Ecto neural progenitor cell (in vitro differentiated cells): ENCODE results near the gene CACNA1I.

Experiments
- DNase-seq: peaks from one replicate; pipeline ENCODE4 v3.0.0-alpha.2; 2018; ENCODE audit warnings: low spot score

Gene CACNA1I

DNA sequence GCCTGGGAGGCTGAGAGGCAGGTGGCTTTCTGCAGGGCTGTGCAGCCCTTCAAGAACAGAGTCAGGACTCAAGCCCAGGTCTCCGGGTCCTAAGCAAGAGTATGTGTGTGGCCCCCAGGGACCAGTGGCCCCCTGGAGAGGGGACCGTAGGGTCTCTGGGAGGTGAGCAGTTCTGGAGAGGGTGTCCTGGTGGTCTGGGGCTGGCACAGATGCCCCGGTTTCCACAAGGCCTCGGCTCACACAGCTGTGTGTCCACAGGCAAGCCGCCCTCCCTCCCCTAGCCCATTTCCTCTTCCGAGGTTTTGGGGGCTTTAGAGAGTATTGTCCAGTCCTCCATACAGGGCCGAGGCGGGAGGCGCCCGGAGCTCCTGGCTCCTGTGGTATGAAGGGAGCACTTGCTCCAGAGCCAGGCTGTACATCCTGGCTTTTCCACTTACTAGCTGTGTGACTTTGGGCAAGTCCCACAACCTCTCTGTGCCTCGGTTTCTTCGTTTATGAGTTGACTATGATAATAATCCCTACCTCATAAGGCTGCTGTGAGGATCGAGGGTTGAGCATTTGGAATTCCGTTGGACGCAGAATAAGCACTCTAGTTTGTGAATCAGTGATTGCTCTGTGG lies 34.6 kb upstream of the CACNA1I start:
- DNase-seq = no peak

DNA sequence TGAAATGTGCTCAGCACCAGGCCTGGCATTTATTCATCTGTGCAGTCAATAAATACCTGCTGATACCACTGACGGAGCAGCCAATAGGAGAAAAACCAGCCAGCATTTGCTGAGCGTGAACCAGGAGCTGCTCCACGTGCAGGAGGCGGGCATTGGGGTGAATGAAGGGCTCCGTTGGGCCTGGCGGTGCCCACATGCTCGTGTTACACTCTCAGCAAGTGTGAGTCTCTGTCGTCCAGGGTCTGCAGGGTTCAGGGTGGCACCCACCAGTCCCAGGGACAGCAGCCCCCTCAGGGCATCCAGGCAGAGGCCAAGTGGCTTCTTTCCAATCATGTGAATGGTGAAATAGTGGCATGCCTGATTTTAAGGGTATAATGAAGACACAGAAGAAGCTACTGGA lies 33.8 kb upstream of the CACNA1I start:
- DNase-seq = no peak

DNA sequence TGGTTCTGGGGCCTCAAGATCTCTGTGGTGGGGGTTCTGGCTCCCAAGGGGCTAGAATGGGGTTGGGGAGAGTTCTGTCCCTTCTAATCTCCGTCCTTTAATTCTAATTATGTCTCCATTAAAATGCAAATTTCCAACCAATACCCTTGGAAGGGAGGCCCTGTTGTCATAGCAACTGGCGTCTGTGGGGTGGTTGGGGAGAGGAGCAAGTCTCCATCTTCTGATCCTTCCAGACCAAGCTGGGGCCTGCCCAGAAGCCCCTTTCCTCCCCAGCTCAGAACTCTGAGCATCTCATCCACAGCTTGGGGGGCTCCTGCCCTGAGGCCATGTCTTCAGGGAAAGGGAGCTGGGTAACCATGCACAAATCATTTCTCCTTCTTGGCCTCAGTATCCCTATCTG lies 32.6 kb upstream of the CACNA1I start:
- no peak for DNase-seq

DNA sequence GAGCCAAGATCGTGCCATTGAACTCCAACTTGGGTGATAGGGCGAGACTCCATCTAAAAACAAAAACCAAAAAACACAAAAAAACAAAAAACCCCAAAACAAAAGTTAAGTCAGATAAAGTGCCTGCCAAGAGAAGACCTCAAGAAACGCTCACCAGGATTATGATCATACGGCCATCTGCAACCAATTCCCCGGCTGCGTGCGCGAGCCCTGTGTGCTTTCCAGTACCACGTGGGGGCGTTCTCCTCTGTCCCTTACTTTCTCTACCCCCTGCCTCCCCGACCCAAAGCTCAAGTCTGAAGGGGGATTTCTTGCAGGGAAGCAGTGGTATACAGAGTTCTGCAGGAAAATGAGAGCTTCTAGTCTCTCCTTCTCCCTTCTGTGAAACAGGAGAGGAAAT lies 27.5 kb upstream of the CACNA1I start:
- DNase-seq = peak; percentile 76

DNA sequence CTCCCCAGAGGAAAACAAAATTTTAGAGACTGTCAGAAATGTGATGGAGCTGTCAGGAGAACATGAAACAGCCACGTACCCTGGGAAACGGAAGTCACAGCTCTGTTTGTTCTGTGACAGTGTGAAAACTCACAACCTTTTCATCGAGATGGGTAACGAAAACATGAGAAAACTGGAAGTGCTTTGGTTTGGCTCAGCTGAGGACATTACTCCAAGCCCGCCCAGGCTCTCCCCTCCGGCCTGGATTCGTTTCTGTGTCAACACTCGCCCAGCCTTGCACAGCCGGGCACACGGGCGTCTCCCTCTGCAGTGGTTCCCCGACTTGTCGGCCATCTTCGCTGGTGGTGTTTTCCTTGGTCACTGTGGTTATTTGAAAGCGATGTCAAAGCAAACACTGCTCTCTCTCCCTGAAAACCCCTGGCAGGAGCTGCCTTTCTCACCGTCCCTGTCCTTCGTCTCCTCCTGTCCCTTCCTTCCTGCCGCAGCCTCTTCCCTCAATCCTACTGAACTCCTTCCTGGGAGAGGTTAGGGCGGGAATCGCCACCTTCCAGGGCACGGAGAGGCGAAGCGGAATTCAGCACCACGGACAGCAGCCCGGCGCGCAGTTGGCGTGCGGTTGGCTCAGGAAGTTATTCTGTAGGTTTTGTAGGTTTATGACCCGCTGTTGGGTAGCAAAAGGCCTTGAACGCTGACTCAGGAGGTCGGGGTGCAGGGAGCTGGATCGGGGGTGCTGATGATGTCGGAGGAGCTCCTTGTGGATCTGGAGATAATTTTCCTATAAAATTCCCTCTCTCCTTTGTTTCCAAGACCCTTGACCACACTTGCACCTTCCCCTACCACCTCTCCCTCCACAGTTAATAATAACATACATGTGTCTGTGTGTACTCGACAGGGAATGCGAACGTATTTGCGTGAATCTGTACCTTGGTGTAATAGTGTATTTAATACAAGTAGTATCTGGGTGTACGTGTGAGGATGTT lies 24.9 kb upstream of the CACNA1I start:
- DNase-seq = peak; percentile 85

DNA sequence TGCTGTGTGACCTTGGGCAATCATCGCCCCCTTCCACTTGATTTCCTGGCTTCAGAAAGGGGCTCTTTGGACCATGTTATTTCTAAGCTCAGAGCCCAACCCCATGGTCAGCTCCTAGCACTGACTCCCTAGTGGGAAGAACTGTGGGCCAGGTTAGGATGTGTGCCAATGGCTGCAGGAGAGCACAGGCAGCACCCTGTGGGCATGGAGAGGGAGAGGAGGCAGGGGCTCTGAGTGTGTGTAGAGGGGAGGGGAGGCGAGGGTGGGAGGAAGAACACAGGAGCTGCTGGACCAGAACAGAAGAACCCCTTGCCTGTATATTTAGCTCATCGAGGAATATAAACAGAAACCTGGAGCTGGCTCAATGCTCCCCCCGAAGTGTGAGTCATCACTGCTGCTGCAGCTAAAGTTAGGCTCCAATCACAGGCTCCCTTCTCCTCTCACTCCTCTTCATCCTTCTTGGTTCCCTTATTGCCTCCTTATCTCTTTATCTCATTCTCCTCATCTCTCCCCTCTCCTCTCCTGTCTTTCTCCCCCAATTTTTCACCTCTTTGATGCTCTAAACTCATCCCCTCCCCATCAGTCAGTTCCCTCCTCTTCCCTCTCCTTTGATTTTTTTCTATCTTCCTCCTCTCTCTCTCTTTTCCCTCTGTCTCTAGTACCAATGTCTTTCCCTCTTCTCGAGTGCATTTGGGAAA lies 23.5 kb upstream of the CACNA1I start:
- DNase-seq = no peak

DNA sequence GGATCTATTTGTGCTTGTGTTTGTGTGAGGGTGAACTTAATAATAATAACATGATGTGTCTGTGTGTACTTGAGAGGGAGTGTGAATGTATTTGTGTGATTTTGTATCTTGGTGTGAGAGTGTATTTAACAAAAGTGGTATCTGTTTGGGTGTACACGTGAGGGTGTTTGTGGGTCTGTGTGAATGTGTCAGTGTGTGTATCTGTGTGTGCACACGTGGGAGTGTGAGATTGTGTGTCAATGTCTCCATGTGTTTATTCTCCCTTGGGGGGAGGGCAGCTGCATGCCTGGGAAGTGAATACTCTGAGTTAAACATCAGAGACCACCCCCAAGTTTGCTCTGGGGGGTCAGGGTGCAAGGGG lies 23.0 kb upstream of the CACNA1I start:
- DNase-seq = no peak

DNA sequence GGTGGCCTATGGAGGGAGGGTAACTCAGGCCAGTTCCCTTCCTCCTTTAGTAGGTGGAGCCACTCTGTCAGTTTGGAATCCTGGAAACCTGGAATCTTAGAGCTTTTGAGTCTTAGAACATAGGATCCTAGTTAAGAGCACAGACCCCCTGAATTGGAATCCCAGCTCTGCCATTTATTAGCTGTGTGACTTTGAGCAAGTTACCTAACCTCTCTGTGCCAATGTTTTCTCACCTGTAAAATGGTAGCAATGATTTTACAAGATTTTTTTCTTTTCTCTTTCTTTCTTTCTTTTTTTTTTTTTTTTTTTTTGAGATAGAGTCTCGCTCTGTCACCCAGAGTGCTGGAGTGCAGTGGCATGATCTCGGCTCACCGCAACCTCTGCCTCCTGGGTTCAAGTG lies 17.1 kb upstream of the CACNA1I start:
- no peak for DNase-seq

DNA sequence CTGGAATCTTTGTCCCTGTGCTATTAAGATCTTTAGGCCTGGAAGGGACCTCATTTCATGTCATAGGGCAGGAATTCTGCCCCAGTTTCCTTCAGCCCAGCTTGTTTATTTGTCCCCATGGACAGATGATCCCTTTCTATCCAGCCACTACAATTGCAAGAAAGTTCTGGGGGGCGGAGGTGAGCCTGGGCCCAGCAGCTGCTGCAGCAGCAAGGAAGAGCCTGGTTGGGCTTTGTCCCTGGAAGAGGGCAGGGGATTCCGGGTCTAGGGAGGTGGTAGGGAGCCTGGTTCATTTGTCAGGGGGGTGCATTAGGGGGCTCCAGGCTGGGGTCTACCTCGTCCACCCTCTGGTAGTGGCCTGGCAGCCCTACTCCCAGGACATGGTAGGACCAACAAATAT lies 16.4 kb upstream of the CACNA1I start:
- DNase-seq = no peak

DNA sequence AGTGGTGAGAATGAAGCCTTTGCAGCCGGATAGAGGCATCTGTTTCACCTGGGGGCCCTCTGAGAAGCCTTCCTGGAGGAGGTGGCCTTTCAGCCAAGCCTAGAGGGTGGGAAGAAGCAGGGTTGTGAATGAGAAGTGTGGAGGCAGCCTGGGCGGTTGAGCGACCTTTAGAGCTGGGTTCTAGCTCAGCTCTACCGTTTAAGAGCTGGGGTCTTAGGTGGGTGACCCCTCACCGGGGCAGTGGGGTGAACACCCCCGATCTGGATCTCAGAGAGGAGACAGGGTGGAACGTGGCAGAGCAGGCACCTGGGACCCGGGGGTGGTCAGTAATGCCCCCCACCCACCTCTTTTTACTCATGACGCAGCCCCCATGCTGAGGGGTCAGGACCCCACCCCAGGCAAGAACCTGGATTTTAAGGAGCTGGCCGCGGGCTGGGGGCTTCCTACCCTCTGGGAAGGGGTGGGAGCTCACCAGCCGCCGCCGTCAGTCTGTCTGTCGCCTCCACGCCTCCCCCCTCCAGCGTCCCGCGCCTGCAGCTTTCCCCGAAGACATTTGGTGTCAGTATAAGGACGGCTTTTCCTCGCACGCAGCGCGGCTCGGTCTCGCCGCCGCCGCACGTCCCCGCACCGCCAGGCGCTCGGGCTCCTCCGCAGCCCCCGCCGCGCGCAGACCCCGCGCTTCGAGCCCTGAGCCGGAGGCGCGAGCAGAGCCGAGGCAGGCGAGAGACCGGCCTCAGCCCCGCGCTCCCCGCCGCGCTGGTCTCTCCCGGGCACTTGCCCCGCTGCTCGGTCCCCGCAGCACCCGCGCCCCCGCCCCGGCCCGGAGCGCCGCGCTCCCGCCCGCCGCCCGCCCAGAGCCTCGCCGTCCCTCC lies 13.3 kb upstream of the CACNA1I start:
- no peak for DNase-seq

DNA sequence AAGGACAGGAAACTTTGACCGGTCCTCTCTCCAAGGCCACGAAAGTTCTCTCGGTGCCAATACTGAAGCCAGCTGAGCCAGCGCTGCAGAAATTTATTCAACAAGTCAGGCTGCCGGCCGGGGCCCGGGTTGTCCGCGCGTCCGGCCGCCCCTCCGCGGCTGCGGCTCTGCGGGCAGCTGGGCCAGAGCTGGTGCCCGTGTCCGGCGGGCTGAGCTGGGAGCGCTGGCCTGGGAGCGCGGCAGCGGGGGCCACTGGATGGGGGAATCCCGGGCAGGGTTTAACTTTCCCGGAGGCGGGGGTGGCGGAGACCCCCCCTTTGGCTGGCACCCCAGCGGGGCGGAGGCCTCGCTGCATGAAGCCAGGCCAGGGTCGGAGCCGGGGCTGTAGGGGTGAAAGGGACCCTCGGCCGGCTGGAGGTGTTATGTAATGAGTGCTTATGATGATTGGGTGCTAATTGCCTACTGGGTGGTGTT lies 12.3 kb upstream of the CACNA1I start:
- no peak for DNase-seq

DNA sequence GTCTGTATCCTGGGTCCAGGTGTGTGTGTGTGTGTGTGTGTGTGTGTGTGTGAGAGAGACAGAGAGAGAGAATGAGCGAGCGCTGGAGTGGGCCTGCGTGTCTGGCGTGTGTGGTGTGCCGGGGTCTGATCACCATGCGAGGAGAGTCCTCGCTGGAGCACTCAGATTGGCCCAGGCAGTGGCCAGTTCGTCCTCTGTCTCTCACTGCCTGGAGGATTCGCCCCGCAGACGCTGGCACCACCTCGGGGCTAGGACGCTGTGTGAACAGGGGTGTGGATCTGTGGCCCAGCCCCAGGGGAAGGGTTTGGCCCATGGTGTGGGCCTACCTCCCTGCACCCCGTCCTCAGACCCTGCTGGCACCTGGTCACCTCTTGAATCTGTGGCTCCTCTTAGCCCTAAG lies 11.6 kb upstream of the CACNA1I start:
- no peak for DNase-seq

DNA sequence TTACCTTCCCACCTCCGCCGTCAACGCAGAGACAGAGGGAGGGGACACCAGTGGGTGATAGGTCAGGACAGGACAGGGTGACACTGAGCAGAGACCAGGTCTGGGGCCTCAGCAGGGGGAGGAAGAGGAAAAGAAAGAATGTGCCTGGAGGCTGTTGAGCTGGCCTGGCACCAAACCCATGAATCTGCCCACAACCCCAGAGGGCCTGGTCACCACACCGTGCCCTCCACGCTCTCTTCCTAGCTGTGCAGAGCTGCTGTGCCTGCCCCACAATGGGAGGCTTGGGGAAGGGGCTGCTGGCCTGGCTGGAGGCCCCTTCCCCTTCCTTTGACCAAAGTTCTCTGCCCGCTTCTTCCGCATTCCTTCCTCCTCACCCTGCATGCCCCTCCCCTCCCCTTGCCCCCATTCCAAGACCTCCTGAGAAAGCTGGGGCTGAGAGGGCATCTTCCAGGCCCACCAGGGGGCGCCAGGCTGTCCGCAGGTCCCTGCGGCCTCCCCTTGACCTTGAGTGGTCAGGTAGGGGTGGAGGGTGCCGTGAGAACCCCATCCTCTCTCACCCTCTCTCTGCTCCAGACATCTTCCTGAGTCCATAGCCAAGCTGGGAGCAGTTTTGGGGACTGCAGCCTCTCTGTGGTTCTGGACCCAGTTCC lies 11.0 kb upstream of the CACNA1I start:
- no peak for DNase-seq

DNA sequence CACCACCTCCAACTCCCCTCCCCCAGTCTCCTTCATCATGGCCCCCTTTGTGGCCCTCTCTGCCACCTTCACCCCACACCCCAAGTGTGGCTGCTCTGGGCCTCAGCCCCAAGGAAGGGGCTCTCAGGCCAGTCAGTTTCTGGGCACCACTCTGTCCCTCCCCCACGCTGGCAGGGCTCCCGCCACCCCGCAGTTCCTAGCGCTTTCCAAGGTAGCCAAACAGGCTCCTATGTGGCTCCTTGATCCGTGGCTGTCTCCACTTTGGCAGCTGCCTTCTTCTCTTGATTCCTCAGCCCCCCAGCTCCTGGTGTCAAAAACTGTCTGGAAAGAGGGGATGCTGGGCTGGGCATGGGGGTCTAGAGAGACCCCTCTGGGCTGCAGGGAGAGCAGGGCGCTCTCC lies 10.4 kb upstream of the CACNA1I start:
- no peak for DNase-seq

DNA sequence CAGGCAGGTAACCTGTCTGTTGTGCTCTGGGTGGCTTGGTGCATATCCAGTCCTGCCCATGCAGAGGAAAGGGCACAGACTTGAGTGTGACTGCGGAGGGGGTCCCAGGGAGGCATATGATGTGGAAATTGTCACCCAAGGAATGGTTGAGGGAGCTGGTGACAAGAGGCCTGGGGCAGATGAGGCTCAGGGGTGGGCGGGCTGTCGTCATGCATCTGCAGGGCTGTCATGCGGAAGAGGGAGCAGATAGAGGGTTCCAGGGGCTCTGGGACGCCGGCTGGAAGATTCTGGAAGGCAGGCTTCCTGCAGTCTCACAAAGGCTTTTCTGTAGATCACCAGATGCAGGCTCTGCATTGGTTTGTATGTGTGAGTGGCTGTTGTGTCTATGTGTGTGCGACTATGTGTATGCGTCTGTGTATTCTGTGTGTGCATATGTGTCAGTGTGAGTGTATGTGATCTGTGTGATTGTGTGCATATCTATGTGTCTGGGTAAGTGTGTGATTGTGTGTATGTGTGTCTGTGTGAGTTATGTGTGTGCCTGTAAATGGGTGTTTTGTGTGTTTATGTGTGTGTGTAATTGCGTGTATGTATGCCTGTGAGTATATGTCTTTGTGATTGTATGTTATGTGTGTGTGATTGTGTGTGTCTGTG lies 7.6 kb upstream of the CACNA1I start:
- no peak for DNase-seq

DNA sequence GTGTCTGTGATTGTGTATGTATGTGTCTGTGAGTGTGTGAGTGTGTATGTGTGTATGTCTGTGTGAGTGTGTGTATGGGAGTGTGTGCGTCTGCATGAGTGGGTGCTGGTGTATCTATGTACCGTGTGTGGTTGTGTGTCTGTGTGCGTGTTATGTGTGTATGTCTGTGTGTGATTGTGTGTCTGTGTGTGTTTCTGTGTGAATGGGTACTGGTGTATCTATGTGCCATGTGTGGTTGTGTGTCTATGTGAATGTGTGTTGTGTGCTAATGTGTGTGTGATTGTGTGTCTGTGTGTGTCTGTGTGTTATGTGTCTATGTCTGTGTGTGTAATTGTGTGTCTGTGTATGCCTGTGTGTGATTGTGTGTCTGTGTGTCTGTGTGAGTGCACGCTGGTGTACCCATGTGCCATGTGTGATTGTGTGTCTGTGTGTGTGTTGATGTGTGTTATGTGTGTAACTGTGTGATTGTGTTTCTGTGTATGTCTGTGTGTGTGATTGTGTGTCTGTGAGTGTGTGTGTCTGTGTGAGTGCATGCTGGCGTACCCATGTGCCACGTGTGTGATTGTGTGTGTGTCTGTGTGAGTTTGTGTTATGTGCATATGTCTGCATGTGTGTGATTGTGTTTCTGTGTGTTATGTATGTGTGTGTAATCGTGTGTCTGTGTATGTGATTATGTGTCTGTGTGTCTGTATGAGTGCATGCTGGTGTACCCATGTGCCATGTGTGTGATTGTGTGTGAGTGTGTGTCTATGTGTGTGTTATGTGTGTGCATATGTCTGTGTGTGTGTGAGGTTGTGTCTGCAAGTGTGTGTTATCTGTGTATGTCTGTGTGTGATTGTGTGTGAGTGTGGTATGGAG lies 6.8 kb upstream of the CACNA1I start:
- no peak for DNase-seq

DNA sequence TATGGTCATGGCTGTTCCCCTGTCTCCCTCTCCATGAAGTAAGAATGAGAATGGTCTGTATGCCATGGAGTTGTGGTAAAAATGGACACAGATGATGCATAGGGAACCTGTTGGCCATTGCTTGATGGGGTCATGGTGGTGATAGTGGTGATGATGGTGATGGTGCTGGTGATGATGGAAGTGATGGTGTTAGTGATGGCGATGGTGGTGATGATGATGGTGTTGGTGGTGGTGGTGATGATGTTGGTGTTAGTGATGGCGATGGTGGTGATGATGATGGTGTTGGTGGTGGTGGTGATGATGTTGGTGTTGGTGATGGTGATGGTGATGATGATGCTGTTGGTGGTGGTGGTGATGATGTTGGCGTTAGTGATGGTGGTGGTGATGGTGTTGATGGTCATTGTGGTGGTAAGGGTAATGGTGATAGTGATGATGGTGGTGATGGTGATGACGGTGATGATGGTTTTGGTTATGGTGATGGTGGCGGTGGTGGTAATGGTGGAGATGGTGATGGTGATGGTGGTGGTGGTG lies 5.1 kb upstream of the CACNA1I start:
- DNase-seq = no peak

DNA sequence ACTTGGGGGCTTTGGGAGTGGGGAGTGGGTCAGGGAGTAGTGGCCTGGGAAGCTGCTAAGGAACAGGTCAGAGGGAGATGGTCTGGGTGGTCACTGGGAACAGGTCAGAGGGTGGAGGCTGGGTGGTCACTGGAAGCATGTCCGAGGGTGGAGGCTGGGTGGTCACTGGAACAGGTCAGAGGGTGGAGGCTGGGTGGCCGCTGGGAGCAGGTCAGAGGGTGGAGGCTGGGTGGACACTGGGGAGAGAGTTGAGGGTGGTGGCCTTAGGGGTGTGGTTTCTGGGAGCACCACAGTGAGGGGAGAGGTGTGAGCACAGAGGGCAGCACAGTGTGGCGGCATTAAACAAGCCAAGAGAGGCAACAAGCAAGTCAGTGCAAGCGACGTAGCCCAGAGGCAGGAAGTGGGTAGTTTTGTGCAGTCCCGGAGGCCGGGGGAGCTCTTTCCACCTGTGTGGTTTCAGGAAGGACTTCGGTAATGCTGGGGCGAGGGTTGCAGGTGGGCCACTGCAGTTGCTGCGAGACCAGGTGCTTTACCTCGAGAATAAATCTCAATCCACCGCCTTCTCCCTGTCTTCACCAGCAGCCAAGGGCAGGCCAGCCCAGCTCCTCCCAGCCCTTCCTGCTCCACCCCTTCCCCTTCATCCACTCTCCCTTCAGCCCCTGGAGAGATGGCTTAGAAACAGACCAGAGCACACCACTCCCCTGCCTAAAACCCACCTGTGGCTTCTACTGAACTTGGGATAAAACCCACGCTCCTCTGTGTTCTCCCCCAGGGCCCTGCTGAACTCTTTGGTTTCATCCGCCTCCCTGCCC lies 3.2 kb upstream of the CACNA1I start:
- DNase-seq = no peak
